HG03025 (cell line): ENCODE data around the gene GNG8.
A peak's percentile ranks its signal among the peaks of the same experiment; 100 is the strongest.

Source experiments
- ATAC-seq: cut with Tn5 transposase; IDR thresholded peaks from one replicate; pipeline ENCODE4 v1.9.1; 2021; ENCODE audit warnings: mild to moderate bottlenecking, moderate library complexity; ENCODE audit not compliant: unreplicated experiment, low FRiP score

The GNG8 gene

DNA sequence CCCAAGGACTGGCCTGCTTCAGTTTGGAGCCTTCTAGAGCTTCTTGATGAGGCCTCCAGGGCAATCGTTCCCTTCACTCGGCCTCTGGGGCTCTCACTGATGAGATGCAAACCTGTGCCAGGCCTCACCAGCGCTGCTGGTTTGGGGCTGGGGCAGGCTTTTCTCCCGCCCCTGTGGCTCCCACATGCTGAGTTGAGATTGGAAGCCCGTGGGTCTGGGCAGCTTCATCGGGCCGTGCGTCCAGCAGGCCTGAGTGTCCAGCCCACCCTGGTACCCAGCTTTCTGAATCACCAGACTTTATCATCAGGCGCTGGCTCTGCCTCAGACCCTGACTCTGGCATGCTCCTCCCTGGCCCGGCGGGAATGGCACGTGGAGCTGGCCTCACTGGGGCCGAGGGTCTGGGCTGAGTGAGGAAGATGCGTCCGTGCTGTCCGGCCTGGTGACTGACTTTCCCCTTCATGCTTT lies 30.6 kb downstream of the GNG8 start:
- ATAC-seq: no peak

GRCh38 chr19:46604781-46605355 lies 31.1 kb downstream of the GNG8 start:
- no peak for ATAC-seq

DNA sequence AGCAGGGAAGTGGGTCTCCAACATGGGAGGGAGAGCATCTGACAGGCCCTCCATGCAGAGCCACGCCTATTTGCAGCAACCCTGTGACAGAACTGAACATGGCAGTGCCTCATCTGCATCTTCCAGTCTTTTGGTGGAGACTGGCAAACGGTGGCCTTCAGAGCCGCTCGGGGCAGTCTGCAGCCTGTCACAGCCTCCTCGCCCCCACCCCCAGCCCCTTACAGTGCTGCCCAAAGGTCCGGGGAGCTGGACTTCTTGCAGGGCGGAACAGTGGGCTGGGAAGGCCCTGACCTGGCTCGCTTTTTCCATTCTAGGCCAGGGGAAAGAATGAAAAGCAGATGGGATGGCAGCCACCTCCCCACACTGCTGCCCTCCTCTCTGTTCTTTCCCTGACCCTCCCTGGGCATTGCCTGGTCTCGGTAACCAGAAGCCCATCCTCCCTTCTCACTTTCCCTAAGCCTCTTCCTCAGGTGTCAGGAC lies 32.2 kb downstream of the GNG8 start:
- ATAC-seq: no peak

GRCh38 chr19:46603195-46603637 lies 32.8 kb downstream of the GNG8 start:
- ATAC-seq: no peak

- no peak for ATAC-seq
These were observed 33.4 kb downstream of the GNG8 start for GRCh38 chr19:46602392-46603194.

- ATAC-seq: peak; percentile 20
These were observed 34.4 kb downstream of the GNG8 start, which contains the start of gene CALM3 for GRCh38 chr19:46601318-46602224. TSS of gene CALM3 (plus strand) at chr19:46601330. CDS start at chr19:46601435, 105 bp downstream.

- ATAC-seq: peak; percentile 78
These were observed 35.4 kb downstream of the GNG8 start for GRCh38 chr19:46600384-46601317.

DNA sequence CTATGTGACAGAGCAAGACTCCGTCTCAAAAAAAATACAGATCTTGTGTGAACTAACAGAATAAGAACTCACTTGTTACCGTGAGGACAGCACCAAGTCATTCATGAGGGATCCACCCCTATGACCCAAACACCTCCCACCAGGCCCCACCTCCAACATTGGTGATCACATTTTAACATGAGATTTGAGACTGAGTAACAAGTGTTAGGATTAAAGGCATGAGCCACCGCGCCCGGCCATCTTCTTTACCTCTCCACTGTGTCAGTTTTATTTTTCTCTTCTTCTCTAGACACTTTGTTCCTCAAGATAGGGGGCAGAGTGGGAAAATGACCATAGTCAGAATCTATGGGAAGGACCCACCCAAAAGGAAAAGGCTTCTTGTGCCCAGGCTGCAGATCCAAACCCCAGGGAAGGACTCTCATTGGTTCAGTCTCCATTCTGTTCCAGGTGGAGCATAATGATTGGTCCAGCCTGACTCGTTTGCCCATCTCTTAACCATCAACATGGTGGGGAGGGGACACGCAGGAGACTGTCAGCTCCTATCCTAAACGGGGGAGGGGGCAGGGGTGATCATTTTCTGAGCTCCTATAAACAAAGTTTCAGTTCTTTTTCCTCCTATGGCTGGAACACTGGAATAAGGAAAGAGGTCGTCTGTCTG lies 36.2 kb downstream of the GNG8 start:
- ATAC-seq: no peak

DNA sequence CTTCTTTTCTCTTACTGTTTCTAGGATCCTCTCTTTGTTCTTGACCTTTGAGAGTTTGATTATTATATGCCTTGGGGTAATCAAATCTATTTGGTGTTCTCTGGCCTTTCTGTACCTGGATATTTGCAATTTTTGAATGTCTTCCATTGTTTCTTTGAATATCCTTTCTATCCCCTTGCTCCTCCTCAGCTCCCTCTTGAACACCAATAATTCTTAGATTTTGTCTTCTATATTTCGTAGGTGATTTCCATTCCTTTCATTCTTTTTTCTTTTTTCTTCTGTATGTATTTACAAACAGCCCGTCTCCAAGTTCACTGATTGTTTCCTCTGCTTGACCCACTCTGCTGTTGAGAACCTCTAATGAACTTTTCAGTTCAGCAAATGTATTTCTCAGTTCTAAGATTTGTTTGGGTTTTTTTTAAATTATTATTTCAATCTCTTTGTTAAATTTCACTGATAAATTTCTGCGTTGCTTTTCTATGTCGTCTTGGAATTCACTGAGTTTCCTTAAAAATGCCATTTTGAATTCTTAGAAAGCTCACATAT lies 37.6 kb downstream of the GNG8 start:
- no peak for ATAC-seq

- ATAC-seq: no peak
These were observed 40.0 kb downstream of the GNG8 start for GRCh38 chr19:46596008-46596407.

- ATAC-seq: no peak
These were observed 44.1 kb downstream of the GNG8 start for GRCh38 chr19:46591870-46592269.

DNA sequence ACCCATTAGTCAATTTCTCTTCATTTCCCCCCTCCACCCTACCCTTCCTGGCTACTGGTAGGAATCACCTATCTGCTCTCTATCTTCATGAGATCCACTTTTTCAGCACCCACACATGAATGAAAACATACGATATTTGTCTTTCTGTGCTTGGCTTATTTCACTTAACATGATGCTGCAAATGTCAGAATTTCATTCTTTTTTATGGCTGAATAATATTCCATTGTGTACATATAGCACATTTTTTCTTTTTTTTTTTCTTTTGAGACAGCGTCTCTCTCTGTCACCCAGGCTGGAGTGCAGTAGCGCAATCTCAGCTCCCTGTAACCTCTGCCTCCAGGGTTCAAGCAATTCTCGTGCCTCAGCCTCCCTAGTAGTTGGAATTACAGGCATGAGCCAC lies 44.7 kb downstream of the GNG8 start:
- no peak for ATAC-seq

DNA sequence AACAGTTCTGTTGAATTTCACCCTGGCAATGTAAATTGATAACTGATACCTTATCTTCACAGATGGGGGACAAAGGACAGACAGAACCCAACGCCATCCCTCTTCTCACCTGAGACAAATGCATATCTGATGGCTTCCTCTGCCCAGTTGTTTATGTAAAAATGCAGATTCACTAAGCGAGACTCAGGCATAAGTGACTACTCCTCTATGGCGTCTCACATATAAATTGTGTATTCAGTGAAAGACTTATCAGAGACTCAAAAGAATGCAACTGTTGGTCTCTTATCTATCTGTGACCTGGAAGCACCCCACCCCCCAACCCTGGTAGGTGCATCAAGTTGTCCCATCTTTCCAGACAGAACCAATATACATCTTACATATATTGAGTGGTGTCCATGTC lies 48.1 kb downstream of the GNG8 start:
- no peak for ATAC-seq

GRCh38 chr19:46586294-46586693 lies 49.7 kb downstream of the GNG8 start:
- no peak for ATAC-seq

DNA sequence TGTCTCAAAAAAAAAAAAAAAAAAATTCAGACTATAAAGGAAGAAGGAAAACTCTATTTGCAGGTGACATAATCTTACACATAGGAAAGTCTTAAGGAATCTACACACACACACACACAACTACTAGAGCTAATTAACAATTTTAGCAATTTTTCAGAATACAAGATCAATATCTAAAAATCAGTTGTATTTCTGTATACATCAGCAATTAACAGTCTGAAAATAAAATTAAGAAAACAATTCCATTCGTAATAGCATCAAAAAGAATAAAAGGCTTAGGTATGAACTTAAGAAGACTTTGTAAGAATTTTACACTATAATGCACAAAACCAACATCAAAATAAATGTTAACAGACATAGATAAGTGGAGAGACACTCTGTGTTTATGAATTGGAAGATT lies 50.5 kb downstream of the GNG8 start:
- no peak for ATAC-seq
